Stromal cell of bone marrow (primary cell): Measurements from ENCODE around the gene KPTN.
"Not testable (repeated sequence)": the region's sequence is repeated elsewhere in the genome, so short reads cannot be mapped to it uniquely, and the experiment has no call there.

Experiments
- DNase-seq: peaks from one replicate; pipeline ENCODE4 v3.0.0-alpha.2; 2012; ENCODE audit warnings: low read depth

The KPTN gene

GRCh38 chr19:47491358-47492136 is 7.5 kb upstream of the KPTN start:
- no peak for DNase-seq

GRCh38 chr19:47490847-47491246 is 6.8 kb upstream of the KPTN start:
- no peak for DNase-seq

- no peak for DNase-seq
Measured at GRCh38 chr19:47490031-47490430, 6.0 kb upstream of the KPTN start.

GRCh38 chr19:47489072-47489914 is 5.3 kb upstream of the KPTN start:
- no peak for DNase-seq

GRCh38 chr19:47487551-47488515 is 3.8 kb upstream of the KPTN start:
- no peak for DNase-seq

GRCh38 chr19:47486900-47487299 is 2.9 kb upstream of the KPTN start:
- no peak for DNase-seq

- not testable (repeated sequence) for DNase-seq
Measured at GRCh38 chr19:47486220-47486619, 2.2 kb upstream of the KPTN start.

- DNase-seq = no peak
Measured at GRCh38 chr19:47485210-47485609, 1.2 kb upstream of the KPTN start.

- DNase-seq = no peak
Measured at GRCh38 chr19:47483200-47483599, 819 bp downstream of the KPTN start.

GRCh38 chr19:47481460-47482052 is 2.5 kb downstream of the KPTN start:
- no peak for DNase-seq

GRCh38 chr19:47480658-47481057 is 3.4 kb downstream of the KPTN start:
- DNase-seq = no peak

GRCh38 chr19:47479701-47480503 is 4.1 kb downstream of the KPTN start:
- DNase-seq = no peak

GRCh38 chr19:47476438-47476972 is 7.5 kb downstream of the KPTN start:
- DNase-seq = no peak

- no peak for DNase-seq
Measured at GRCh38 chr19:47475465-47475864, 8.6 kb downstream of the KPTN start.

GRCh38 chr19:47473336-47473735 is 10.7 kb downstream of the KPTN start:
- no peak for DNase-seq

- peak; percentile 21 for DNase-seq
Measured at GRCh38 chr19:47471733-47472457, 12.1 kb downstream of the KPTN start, which contains the start of gene SLC8A2. TSS of gene SLC8A2 (minus strand) at chr19:47471893. CDS start at chr19:47466403, 5,490 bp downstream.

- no peak for DNase-seq
Measured at GRCh38 chr19:47471381-47471732, 12.7 kb downstream of the KPTN start.

GRCh38 chr19:47470447-47471195 is 13.4 kb downstream of the KPTN start:
- DNase-seq = no peak

GRCh38 chr19:47469719-47470118 is 14.3 kb downstream of the KPTN start:
- no peak for DNase-seq
